K562 (cell line): ENCODE data around the gene ZC3H18. TPM values are rescaled to one million over a fixed set of nuclear protein-coding genes. Genes with fewer than 3 reads are reported as not detected.
"Not testable (repeated sequence)": the region's sequence is repeated elsewhere in the genome, so short reads cannot be mapped to it uniquely, and the experiment has no call there.

Experiments used
- ATAC-seq: fragments of 200-7000 bp; cut with Tn5 transposase; 3 replicates; pipeline ENCODE4 v1.9.1; 2020; ENCODE audit warnings: moderate library complexity
- BruUV-seq: library from RNA; stranded (reverse); fragments of 400-500 nt; replicated peaks from 2 replicates; lab custom pipeline; 2021; lab: Mats Ljungman, UMichigan
- CTCF ChIA-PET: fragments of 300-600 bp; formaldehyde crosslinking; extraction: SDS; loops from one replicate; lab custom pipeline; 2021; ENCODE audit warnings: low intra/inter-chr PET ratio; lab: Yijun Ruan, JAX
- POLR2A ChIA-PET: fragments of 300-600, 350-650 bp; sonication (Branson Sonifier 250); formaldehyde crosslinking; extraction: SDS; loops from one replicate; lab custom pipeline; 2021; ENCODE audit warnings: antibody characterized with exemption, inconsistent platforms; lab: Yijun Ruan, JAX
- DNase-seq, 4 experiments: peaks; one replicate each; pipeline versions ENCODE4 v3.0.0 to v3.0.0-alpha.2; 2011 to 2018; ENCODE audit warnings: low spot score in 3 of 4, mixed read lengths in 3 of 4; ENCODE audit errors: extremely low read depth in 1 of 4
- FAIRE-seq: peaks from 2 replicates; lab custom pipeline; 2011; peaks lifted over from hg19 to GRCh38; lab: Jason Lieb, UNC
- H2AFZ ChIP-seq: 2 replicates; pipeline ENCODE4 v1.6.0; 2011; ENCODE audit warnings: low read depth, low read length, control low read depth, inconsistent platforms
- H3K27ac ChIP-seq: fragments of 200-600 bp; 3 replicates; pipeline ENCODE4 v1.8.0; 2011; ENCODE audit warnings: low read depth, mild to moderate bottlenecking, control low read depth, inconsistent platforms, low read length, moderate library complexity, mixed read lengths; ENCODE audit errors: extremely low read depth
- H3K27me3 ChIP-seq, 2 experiments: fragments of 300-600 bp in 1 of 2; 2 replicates in 1 of 2; 3 replicates in 1 of 2; pipeline versions ENCODE4 v1.6.0 to v1.8.0; 2011; ENCODE audit warnings: inconsistent platforms in 2 of 2, low read length in 2 of 2, mild to moderate bottlenecking in 1 of 2, mixed read lengths in 1 of 2, moderate library complexity in 1 of 2; ENCODE audit not compliant: control insufficient read depth in 2 of 2, insufficient read depth in 2 of 2
- H3K36me3 ChIP-seq: fragments of 300-600 bp; 3 replicates; pipeline ENCODE4 v1.8.0; 2011; ENCODE audit warnings: mild to moderate bottlenecking, low read length, inconsistent platforms; ENCODE audit not compliant: control insufficient read depth, insufficient read depth
- H3K4me1 ChIP-seq, 2 experiments: fragments of 200-600 bp in 1 of 2; replicated peaks in 1 of 2; 2 replicates in 1 of 2; 3 replicates in 1 of 2; pipeline versions ENCODE4 v1.5.1 to v1.8.0; 2011; ENCODE audit warnings: inconsistent platforms in 2 of 2, low read length in 2 of 2, mild to moderate bottlenecking in 1 of 2, mixed read lengths in 1 of 2, moderate library complexity in 1 of 2; ENCODE audit not compliant: control insufficient read depth in 2 of 2, insufficient read depth in 2 of 2
- H3K4me2 ChIP-seq: 2 replicates; pipeline ENCODE4 v1.6.1; 2011; ENCODE audit warnings: low read length, control low read depth, inconsistent platforms, mixed read lengths; ENCODE audit not compliant: insufficient read depth
- H3K4me3 ChIP-seq: fragments of 200-600 bp; sonication (generic), shearing (Covaris generic); 2 replicates; pipeline ENCODE4 v1.5.1; 2016; ENCODE audit warnings: control low read depth, inconsistent platforms
- H3K79me2 ChIP-seq: fragments of 200-600 bp; 3 replicates; pipeline ENCODE4 v1.8.0; 2011; ENCODE audit warnings: low read length, inconsistent platforms; ENCODE audit not compliant: control insufficient read depth, insufficient read depth
- H3K9ac ChIP-seq, 2 experiments: 2 replicates each; pipeline versions ENCODE4 v1.6.0 to v1.6.1; 2011; ENCODE audit warnings: low read depth in 2 of 2, low read length in 2 of 2, control low read depth in 1 of 2, inconsistent platforms in 1 of 2, mild to moderate bottlenecking in 1 of 2, mixed read lengths in 1 of 2; ENCODE audit not compliant: insufficient read depth in 1 of 2
- H3K9me1 ChIP-seq: one replicate; pipeline ENCODE4 v1.6.0; 2011; ENCODE audit warnings: inconsistent platforms, mild to moderate bottlenecking, low read length, moderate library complexity; ENCODE audit not compliant: control insufficient read depth, insufficient read depth
- H3K9me3 ChIP-seq: replicated peaks from 2 replicates; pipeline ENCODE4 v1.5.1; 2011; ENCODE audit warnings: low read depth, low read length, inconsistent platforms; ENCODE audit not compliant: control insufficient read depth, insufficient read depth
- H4K20me1 ChIP-seq: replicated peaks from 2 replicates; pipeline ENCODE4 v1.6.1; 2011; ENCODE audit warnings: low read length, inconsistent platforms, mixed read lengths; ENCODE audit not compliant: control insufficient read depth, insufficient read depth
- CC2D1A ChIP-seq: fragments of 450-650 bp; IDR thresholded peaks from 2 replicates; pipeline ENCODE4 v1.6.1; 2017; ENCODE audit warnings: mild to moderate bottlenecking
- ETV5 ChIP-seq: sonication (generic); formaldehyde crosslinking; IDR thresholded peaks from 2 replicates; pipeline ENCODE4 v1.4.0; 2020; ENCODE audit warnings: low read depth, mild to moderate bottlenecking, missing genetic modification reagents
- GTF2A2 ChIP-seq: IDR thresholded peaks from 2 replicates; pipeline ENCODE4 v1.6.1; 2016; ENCODE audit warnings: mild to moderate bottlenecking, missing genetic modification characterization, missing compliant biosample characterization
- HMG20B ChIP-seq: fragments of 250-450 bp; sonication (Bioruptor Pico); IDR thresholded peaks from 2 replicates; pipeline ENCODE4 v1.5.0; 2021; ENCODE audit warnings: mild to moderate bottlenecking
- PML ChIP-seq: IDR thresholded peaks from 2 replicates; pipeline ENCODE4 v1.6.1; 2012; ENCODE audit warnings: low read length, inconsistent platforms
- SRSF3 ChIP-seq: fragments of 200-400 bp; formaldehyde crosslinking; IDR thresholded peaks from 2 replicates; pipeline ENCODE4 v1.6.1; 2016; ENCODE audit warnings: mild to moderate bottlenecking, low read length, moderate library complexity; ENCODE audit not compliant: insufficient read depth
- XRCC3 ChIP-seq: fragments of 450-650 bp; IDR thresholded peaks from 2 replicates; pipeline ENCODE4 v1.6.1; 2017; ENCODE audit warnings: mild to moderate bottlenecking, moderate library complexity
- ZFP36 ChIP-seq: fragments of 150-350 bp; IDR thresholded peaks from 2 replicates; pipeline ENCODE4 v1.6.1; 2018; ENCODE audit warnings: low read length, low read depth; ENCODE audit not compliant: partially characterized antibody
- WGBS: fragments of 100-300 bp; shearing (Covaris generic); methylation state at CpG from one replicate; pipeline ENCODE4 v1.1.6; 2016; ENCODE audit warnings: low coverage, mixed read lengths; ENCODE audit not compliant: insufficient coverage; ENCODE audit errors: missing lambda C conversion rate; 5-methylcytosine and 5-hydroxymethylcytosine counted together
- in situ Hi-C: fragments of 300-500 bp; cut with MboI; formaldehyde crosslinking; loops from 4 replicates; pipeline ENCODE4 v1.15.0; 2018; ENCODE audit warnings: inconsistent platforms, mixed read lengths
- intact Hi-C: fragments of 100-400 bp; cut with micrococcal nuclease; formaldehyde crosslinking; loops from 2 replicates; pipeline ENCODE4 v1.14.2; 2022
- polyA plus RNA-seq, 8 experiments: library from polyadenylated mRNA; depleted of rRNA in 4 of 8; stranded (reverse) in 5 of 8; unstranded in 3 of 8; fragments of >200 nt; fragmentation: Nextera tagmentation in 2 of 8; fragmentation: Illumina TruSeq in 1 of 8; extraction: Ambion mirVana in 2 of 8; extraction: Trizol in 1 of 8; gene quantifications; 2 replicates each; pipeline versions ENCODE4 v1.2.1 to v1.2.3, GENCODE V29; 2011 to 2014; ENCODE audit warnings: inconsistent platforms in 1 of 8, missing spikeins in 1 of 8
- total RNA-seq, 7 experiments: library from RNA; depleted of rRNA in 6 of 7; stranded (reverse); fragments of >200 nt in 6 of 7; fragmentation: Illumina TruSeq in 2 of 7; extraction: Trizol in 2 of 7; gene quantifications; 2 replicates each; pipeline versions ENCODE4 v1.2.1 to v1.2.3, GENCODE V29; 2011 to 2021; ENCODE audit warnings: low replicate concordance in 1 of 7
- TF ChIP-seq, protein P1 (sequence below): fragments of 450-650 bp; formaldehyde crosslinking; IDR thresholded peaks from 2 replicates; pipeline ENCODE4 v1.4.0; 2020; ENCODE audit warnings: mild to moderate bottlenecking, moderate library complexity
- TF ChIP-seq, protein P2 (sequence below), 3 experiments: fragments of 200-800 bp in 1 of 3; fragments of 250-450 bp in 1 of 3; fragments of 450-650 bp in 1 of 3; sonication (Bioruptor Pico) in 1 of 3; sonication (Bioruptor generic) in 1 of 3; formaldehyde crosslinking in 1 of 3; IDR thresholded peaks; 2 replicates each; pipeline versions ENCODE4 v1.6.1 to v1.8.0; 2016 to 2022; ENCODE audit warnings: mild to moderate bottlenecking in 2 of 3, missing genetic modification characterization in 2 of 3, missing compliant biosample characterization in 1 of 3, moderate library complexity in 1 of 3

ZC3H18 gene
- total and polyA plus RNA-seq, 9 of the 15 experiments (the other 6 are each of a cell fraction or from before 2014, with no cell fraction given) = 1.7 to 88.7 (median 26.9) TPM

- H4K20me1 ChIP-seq, FAIRE-seq, H3K79me2 ChIP-seq, ATAC-seq, CTCF ChIA-PET, H3K27ac ChIP-seq, H3K9me3 ChIP-seq, H3K9me1 ChIP-seq, H3K4me3 ChIP-seq, DNase-seq, H3K4me2 ChIP-seq, BruUV-seq, H2AFZ ChIP-seq, in situ Hi-C loops, H3K9ac ChIP-seq, H3K27me3 ChIP-seq, intact Hi-C loops: not testable (repeated sequence)
- WGBS = 76% methylated on average over 5 of the region's 8 CpGs
- TF ChIP-seq ZFP36 = peak; percentile 61
- Histone ChIP-seq H3K4me1 (peaks cover 5 to 29% of the 10 kb centered on the region in 2 experiments; a peak in 4 of 5 replicates), H3K36me3 (peaks cover 18% of the 10 kb centered on the region; the same call in 2 of the 3 replicates)
- POLR2A ChIA-PET = interaction anchor here (0.7 to 1.7 kb wide), 2 partner anchors 18 to 849 kb away, joined by 4 to 9 read pairs; partner anchors contain the start of gene SNAI3
Measured at GRCh38 chr16:88669493-88669892, 99.3 kb downstream of the ZC3H18 start.

GRCh38 chr16:88669980-88670379 lies 99.8 kb downstream of the ZC3H18 start:
- in situ Hi-C loops = no loop called here
- no peak for DNase-seq
- BruUV-seq = no TSS peak
- no peak overlapping the region for H3K4me2 ChIP-seq
- H3K27ac ChIP-seq = no peak overlapping the region
- H3K9me1 ChIP-seq = no peaks in the 10 kb centered on the region
- H3K4me1 ChIP-seq = peaks cover 2 to 25% of the 10 kb centered on the region in 2 experiments; a peak in 4 of 5 replicates
- no peak overlapping the region for H3K9ac ChIP-seq
- H3K27me3 ChIP-seq = no peaks in the 10 kb centered on the region
- intact Hi-C loops = no loop called here
- no peaks in the 10 kb centered on the region for H4K20me1 ChIP-seq
- H2AFZ ChIP-seq = no peak overlapping the region
- CTCF ChIA-PET = no interaction called here
- peaks cover 14% of the 10 kb centered on the region; the same call in 2 of the 3 replicates for H3K36me3 ChIP-seq
- H3K79me2 ChIP-seq = 0 out of 3 replicates have a peak, but pooled peaks cover 4% of the 10 kb centered on the region
- 77% methylated on average over 10 of the region's 10 CpGs for WGBS
- FAIRE-seq = no peak
- H3K4me3 ChIP-seq = no peak overlapping the region
- TF ChIP-seq CC2D1A = no peak
- no peak for TF ChIP-seq SRSF3
- no peak for TF ChIP-seq ETV5 (CRISPR knock-in tag)
- no peak for TF ChIP-seq HMG20B (CRISPR knock-in tag)
- TF ChIP-seq, protein P1, sequence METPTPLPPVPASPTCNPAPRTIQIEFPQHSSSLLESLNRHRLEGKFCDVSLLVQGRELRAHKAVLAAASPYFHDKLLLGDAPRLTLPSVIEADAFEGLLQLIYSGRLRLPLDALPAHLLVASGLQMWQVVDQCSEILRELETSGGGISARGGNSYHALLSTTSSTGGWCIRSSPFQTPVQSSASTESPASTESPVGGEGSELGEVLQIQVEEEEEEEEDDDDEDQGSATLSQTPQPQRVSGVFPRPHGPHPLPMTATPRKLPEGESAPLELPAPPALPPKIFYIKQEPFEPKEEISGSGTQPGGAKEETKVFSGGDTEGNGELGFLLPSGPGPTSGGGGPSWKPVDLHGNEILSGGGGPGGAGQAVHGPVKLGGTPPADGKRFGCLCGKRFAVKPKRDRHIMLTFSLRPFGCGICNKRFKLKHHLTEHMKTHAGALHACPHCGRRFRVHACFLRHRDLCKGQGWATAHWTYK = no peak
- TF ChIP-seq XRCC3 = no peak
- TF ChIP-seq GTF2A2 (tag) = no peak
- TF ChIP-seq PML = no peak
- TF ChIP-seq, protein P2, sequence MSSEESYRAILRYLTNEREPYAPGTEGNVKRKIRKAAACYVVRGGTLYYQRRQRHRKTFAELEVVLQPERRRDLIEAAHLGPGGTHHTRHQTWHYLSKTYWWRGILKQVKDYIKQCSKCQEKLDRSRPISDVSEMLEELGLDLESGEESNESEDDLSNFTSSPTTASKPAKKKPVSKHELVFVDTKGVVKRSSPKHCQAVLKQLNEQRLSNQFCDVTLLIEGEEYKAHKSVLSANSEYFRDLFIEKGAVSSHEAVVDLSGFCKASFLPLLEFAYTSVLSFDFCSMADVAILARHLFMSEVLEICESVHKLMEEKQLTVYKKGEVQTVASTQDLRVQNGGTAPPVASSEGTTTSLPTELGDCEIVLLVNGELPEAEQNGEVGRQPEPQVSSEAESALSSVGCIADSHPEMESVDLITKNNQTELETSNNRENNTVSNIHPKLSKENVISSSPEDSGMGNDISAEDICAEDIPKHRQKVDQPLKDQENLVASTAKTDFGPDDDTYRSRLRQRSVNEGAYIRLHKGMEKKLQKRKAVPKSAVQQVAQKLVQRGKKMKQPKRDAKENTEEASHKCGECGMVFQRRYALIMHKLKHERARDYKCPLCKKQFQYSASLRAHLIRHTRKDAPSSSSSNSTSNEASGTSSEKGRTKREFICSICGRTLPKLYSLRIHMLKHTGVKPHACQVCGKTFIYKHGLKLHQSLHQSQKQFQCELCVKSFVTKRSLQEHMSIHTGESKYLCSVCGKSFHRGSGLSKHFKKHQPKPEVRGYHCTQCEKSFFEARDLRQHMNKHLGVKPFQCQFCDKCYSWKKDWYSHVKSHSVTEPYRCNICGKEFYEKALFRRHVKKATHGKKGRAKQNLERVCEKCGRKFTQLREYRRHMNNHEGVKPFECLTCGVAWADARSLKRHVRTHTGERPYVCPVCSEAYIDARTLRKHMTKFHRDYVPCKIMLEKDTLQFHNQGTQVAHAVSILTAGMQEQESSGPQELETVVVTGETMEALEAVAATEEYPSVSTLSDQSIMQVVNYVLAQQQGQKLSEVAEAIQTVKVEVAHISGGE (CRISPR knock-in tag; IDR thresholded peaks at IDR 0.05) = no peak
- ATAC-seq = no peak
- POLR2A ChIA-PET = interaction anchor here (0.7 to 1.7 kb wide), 2 partner anchors 17 to 849 kb away, joined by 4 to 9 read pairs; partner anchors contain the start of gene SNAI3
- no peaks in the 10 kb centered on the region for H3K9me3 ChIP-seq
